ENCODE data around the gene MRPL33. TPM values are rescaled to one million over a fixed set of nuclear protein-coding genes. Genes with fewer than 3 reads are reported as not detected.

The MRPL33 gene
- total and polyA plus RNA-seq, 2 of the 13 experiments (the other 11 are each of a cell fraction or from before 2014, with no cell fraction given): 69.7 to 218 TPM

- TF ChIP-seq ZBTB7A (CRISPR knock-in tag; IDR thresholded peaks at IDR 0.05) (peak; percentile 75), ZNF326 (CRISPR knock-in tag; IDR thresholded peaks at IDR 0.05; ENCODE audit: borderline replicate concordance) (no peak), ZNF282 (IDR thresholded peaks at IDR 0.05; ENCODE audit: partially characterized antibody) (no peak), PAF1 (CRISPR knock-in tag; IDR thresholded peaks at IDR 0.05) (no peak), SMAD1 (CRISPR knock-in tag; IDR thresholded peaks at IDR 0.05; ENCODE audit: borderline replicate concordance, low read depth) (peak; percentile 19; the same call in 1 of the 2 replicates), RARA (CRISPR knock-in tag; IDR thresholded peaks at IDR 0.05) (peak; percentile 49), ZFP36 (IDR thresholded peaks at IDR 0.05; ENCODE audit: borderline replicate concordance, low read depth, low read length, partially characterized antibody) (no peak), SAP130 (CRISPR knock-in tag; IDR thresholded peaks at IDR 0.05; ENCODE audit: low read depth) (peak; percentile 59; the same call in 1 of the 2 replicates), PAXIP1 (CRISPR knock-in tag; conservative IDR thresholded peaks at IDR 0.05) (no peak; the same call in 1 of the 2 replicates), FOXK1 (CRISPR knock-in tag; IDR thresholded peaks at IDR 0.05; ENCODE audit: borderline replicate concordance, low read depth) (peak; percentile 60; the same call in 1 of the 2 replicates), ZNF878 (CRISPR knock-in tag; IDR thresholded peaks at IDR 0.05) (no peak), THAP7 (CRISPR knock-in tag; IDR thresholded peaks at IDR 0.05) (no peak), DPF2 (CRISPR knock-in tag; IDR thresholded peaks at IDR 0.05; ENCODE audit: borderline replicate concordance, low read depth) (no peak)
- TF ChIP-seq, protein P1, sequence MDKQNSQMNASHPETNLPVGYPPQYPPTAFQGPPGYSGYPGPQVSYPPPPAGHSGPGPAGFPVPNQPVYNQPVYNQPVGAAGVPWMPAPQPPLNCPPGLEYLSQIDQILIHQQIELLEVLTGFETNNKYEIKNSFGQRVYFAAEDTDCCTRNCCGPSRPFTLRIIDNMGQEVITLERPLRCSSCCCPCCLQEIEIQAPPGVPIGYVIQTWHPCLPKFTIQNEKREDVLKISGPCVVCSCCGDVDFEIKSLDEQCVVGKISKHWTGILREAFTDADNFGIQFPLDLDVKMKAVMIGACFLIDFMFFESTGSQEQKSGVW (CRISPR knock-in tag; IDR thresholded peaks at IDR 0.05; ENCODE audit: borderline replicate concordance): no peak
- TF ChIP-seq, protein P2, sequence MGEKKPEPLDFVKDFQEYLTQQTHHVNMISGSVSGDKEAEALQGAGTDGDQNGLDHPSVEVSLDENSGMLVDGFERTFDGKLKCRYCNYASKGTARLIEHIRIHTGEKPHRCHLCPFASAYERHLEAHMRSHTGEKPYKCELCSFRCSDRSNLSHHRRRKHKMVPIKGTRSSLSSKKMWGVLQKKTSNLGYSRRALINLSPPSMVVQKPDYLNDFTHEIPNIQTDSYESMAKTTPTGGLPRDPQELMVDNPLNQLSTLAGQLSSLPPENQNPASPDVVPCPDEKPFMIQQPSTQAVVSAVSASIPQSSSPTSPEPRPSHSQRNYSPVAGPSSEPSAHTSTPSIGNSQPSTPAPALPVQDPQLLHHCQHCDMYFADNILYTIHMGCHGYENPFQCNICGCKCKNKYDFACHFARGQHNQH (CRISPR knock-in tag; IDR thresholded peaks at IDR 0.05): peak; percentile 51; the same call in 1 of the 2 replicates
- TF ChIP-seq, protein P3, sequence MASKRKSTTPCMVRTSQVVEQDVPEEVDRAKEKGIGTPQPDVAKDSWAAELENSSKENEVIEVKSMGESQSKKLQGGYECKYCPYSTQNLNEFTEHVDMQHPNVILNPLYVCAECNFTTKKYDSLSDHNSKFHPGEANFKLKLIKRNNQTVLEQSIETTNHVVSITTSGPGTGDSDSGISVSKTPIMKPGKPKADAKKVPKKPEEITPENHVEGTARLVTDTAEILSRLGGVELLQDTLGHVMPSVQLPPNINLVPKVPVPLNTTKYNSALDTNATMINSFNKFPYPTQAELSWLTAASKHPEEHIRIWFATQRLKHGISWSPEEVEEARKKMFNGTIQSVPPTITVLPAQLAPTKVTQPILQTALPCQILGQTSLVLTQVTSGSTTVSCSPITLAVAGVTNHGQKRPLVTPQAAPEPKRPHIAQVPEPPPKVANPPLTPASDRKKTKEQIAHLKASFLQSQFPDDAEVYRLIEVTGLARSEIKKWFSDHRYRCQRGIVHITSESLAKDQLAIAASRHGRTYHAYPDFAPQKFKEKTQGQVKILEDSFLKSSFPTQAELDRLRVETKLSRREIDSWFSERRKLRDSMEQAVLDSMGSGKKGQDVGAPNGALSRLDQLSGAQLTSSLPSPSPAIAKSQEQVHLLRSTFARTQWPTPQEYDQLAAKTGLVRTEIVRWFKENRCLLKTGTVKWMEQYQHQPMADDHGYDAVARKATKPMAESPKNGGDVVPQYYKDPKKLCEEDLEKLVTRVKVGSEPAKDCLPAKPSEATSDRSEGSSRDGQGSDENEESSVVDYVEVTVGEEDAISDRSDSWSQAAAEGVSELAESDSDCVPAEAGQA (IDR thresholded peaks at IDR 0.05; ENCODE audit: low read depth): 0 out of 2 replicates have a peak, but pooled peaks have one; percentile 8
- TF ChIP-seq, protein P3 (CRISPR knock-in tag; IDR thresholded peaks at IDR 0.05; ENCODE audit: borderline replicate concordance): no peak
Observed at GRCh38 chr2:27737676-27738348, 33.7 kb upstream of the MRPL33 start (continued).
